Measurements from ENCODE around the gene MT1A. TPM values are rescaled to one million over a fixed set of nuclear protein-coding genes. Genes with fewer than 3 reads are reported as not detected.

The MT1A gene
- total RNA-seq, 1 experiment from 2014 or later, result 2.8 TPM

DNA sequence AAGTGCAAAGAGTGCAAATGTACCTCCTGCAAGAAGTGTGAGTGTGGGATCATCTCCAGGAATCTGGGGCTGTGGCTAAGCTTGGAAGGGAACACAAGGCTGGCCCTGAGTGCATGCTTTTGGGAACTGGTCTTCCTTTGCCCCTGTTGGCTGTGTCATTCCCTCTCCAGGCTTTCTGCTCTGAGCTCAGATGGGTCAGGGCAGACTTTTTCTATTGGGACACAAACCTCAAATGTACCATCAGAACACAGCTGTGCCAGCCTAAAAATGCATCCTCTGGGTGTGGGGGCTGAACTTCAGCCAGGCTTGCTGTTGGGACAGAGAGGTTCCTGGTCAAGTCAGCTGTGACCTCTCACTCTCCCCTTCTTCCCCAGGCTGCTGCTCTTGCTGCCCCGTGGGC, 14.1 kb downstream of the MT1A start:
- ATAC-seq (no peak), DNase-seq (ENCODE audit: low spot score) (no peak)
- peaks cover 87% of the 10 kb centered on the region for H3K27me3 Mint-ChIP-seq (ENCODE audit: low read depth)
- no peak overlapping the region for H3K4me3 Mint-ChIP-seq
- no peak for TF ChIP-seq KAT7 (CRISPR knock-in tag; IDR thresholded peaks at IDR 0.05; ENCODE audit: borderline replicate concordance)
- no peak for TF ChIP-seq ZSCAN18 (CRISPR knock-in tag; IDR thresholded peaks at IDR 0.05)
- no peak for TF ChIP-seq GABPB1 (CRISPR knock-in tag; IDR thresholded peaks at IDR 0.05)
- TF ChIP-seq ETV6 (CRISPR knock-in tag; IDR thresholded peaks at IDR 0.05), result no peak
- TF ChIP-seq, protein P1, sequence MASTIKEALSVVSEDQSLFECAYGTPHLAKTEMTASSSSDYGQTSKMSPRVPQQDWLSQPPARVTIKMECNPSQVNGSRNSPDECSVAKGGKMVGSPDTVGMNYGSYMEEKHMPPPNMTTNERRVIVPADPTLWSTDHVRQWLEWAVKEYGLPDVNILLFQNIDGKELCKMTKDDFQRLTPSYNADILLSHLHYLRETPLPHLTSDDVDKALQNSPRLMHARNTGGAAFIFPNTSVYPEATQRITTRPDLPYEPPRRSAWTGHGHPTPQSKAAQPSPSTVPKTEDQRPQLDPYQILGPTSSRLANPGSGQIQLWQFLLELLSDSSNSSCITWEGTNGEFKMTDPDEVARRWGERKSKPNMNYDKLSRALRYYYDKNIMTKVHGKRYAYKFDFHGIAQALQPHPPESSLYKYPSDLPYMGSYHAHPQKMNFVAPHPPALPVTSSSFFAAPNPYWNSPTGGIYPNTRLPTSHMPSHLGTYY (CRISPR knock-in tag; IDR thresholded peaks at IDR 0.05), result no peak
- no peak for TF ChIP-seq IRF1 (CRISPR knock-in tag; IDR thresholded peaks at IDR 0.05)
- TF ChIP-seq CTCF (IDR thresholded peaks at IDR 0.05), result no peak
- TF ChIP-seq MXD4 (CRISPR knock-in tag; IDR thresholded peaks at IDR 0.05; ENCODE audit: borderline replicate concordance), result no peak
- TF ChIP-seq TEAD1 (CRISPR knock-in tag; IDR thresholded peaks at IDR 0.05), result no peak
- TF ChIP-seq EMX1 (CRISPR knock-in tag; IDR thresholded peaks at IDR 0.05), result no peak
- TF ChIP-seq NR2C2 (CRISPR knock-in tag; IDR thresholded peaks at IDR 0.05), result no peak
- TF ChIP-seq ZNF219 (CRISPR knock-in tag; IDR thresholded peaks at IDR 0.05; ENCODE audit: borderline replicate concordance), result no peak
- TF ChIP-seq SP1 (CRISPR knock-in tag; conservative IDR thresholded peaks at IDR 0.05), result no peak
- no peak for TF ChIP-seq SMAD3 (CRISPR knock-in tag; IDR thresholded peaks at IDR 0.05; ENCODE audit: borderline replicate concordance)
- TF ChIP-seq, protein P2, sequence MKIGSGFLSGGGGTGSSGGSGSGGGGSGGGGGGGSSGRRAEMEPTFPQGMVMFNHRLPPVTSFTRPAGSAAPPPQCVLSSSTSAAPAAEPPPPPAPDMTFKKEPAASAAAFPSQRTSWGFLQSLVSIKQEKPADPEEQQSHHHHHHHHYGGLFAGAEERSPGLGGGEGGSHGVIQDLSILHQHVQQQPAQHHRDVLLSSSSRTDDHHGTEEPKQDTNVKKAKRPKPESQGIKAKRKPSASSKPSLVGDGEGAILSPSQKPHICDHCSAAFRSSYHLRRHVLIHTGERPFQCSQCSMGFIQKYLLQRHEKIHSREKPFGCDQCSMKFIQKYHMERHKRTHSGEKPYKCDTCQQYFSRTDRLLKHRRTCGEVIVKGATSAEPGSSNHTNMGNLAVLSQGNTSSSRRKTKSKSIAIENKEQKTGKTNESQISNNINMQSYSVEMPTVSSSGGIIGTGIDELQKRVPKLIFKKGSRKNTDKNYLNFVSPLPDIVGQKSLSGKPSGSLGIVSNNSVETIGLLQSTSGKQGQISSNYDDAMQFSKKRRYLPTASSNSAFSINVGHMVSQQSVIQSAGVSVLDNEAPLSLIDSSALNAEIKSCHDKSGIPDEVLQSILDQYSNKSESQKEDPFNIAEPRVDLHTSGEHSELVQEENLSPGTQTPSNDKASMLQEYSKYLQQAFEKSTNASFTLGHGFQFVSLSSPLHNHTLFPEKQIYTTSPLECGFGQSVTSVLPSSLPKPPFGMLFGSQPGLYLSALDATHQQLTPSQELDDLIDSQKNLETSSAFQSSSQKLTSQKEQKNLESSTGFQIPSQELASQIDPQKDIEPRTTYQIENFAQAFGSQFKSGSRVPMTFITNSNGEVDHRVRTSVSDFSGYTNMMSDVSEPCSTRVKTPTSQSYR (CRISPR knock-in tag; IDR thresholded peaks at IDR 0.05), result no peak
- no peak for TF ChIP-seq NFE2L1 (CRISPR knock-in tag; IDR thresholded peaks at IDR 0.05)
- CTCF ChIA-PET, result interaction anchor here (1.1 to 1.6 kb wide), 5 partner anchors 9 to 17 kb away, joined by 3 read pairs; partner anchors contain the start of genes MT1G and MT1H
- no peaks in the 10 kb centered on the region for H3K9me3 Mint-ChIP-seq
- no peak overlapping the region for H3K27ac Mint-ChIP-seq
- POLR2A ChIA-PET, result no interaction called here
- peaks cover 4% of the 10 kb centered on the region for H3K4me1 Mint-ChIP-seq
- H3K36me3 Mint-ChIP-seq, result no peaks in the 10 kb centered on the region

DNA sequence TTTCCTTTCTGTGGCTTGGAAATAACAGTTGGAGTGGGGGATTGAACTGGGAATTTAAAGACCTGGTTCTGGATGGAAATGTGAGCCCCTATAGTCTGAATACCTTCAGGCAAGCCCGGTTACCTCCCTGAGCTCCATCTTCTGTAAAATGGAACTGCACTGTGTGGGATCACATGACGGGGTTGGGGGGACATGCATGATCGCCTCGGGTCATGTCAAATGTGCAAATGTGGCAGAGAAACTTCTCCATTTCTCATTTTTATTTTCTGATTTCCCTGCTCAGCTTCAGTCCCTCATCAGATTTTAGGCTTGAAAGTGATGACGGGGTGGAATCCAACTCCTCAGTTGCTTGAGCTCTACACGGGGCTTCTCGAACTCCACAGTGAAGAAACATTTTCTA, 14.8 kb downstream of the MT1A start:
- Mint-ChIP-seq H3K27me3 (ENCODE audit: low read depth) (peaks cover 85% of the 10 kb centered on the region), H3K4me3 (no peak overlapping the region), H3K9me3 (no peaks in the 10 kb centered on the region), H3K4me1 (peaks cover 8% of the 10 kb centered on the region), H3K27ac (no peak overlapping the region), H3K36me3 (no peaks in the 10 kb centered on the region)
- CTCF ChIA-PET, result interaction anchor here (0.6 to 1.6 kb wide), 8 partner anchors 9 to 49 kb away, joined by 3 to 5 read pairs (median 3); partner anchors contain the start of genes MT1G and MT1H
- no peak for ATAC-seq
- POLR2A ChIA-PET, result interaction anchor here (0.6 to 1.3 kb wide), 3 partner anchors 27 to 50 kb away, joined by 3 read pairs; partner anchors contain the start of genes MT1E and MT2A
- no peak for DNase-seq (ENCODE audit: low spot score)
- TF ChIP-seq NFATC4 (CRISPR knock-in tag; IDR thresholded peaks at IDR 0.05), result no peak
- TF ChIP-seq CREB1 (CRISPR knock-in tag; IDR thresholded peaks at IDR 0.05), result no peak
- TF ChIP-seq, protein P3, sequence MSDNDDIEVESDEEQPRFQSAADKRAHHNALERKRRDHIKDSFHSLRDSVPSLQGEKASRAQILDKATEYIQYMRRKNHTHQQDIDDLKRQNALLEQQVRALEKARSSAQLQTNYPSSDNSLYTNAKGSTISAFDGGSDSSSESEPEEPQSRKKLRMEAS (CRISPR knock-in tag; IDR thresholded peaks at IDR 0.05), result no peak
- no peak for TF ChIP-seq ATF3 (CRISPR knock-in tag; conservative IDR thresholded peaks at IDR 0.05)
- TF ChIP-seq SMAD4 (CRISPR knock-in tag; IDR thresholded peaks at IDR 0.05), result no peak
- no peak for TF ChIP-seq RORB (CRISPR knock-in tag; IDR thresholded peaks at IDR 0.05)
- no peak for TF ChIP-seq TCF7 (CRISPR knock-in tag; IDR thresholded peaks at IDR 0.05; ENCODE audit: low read depth)
- TF ChIP-seq ZNF219 (CRISPR knock-in tag; IDR thresholded peaks at IDR 0.05; ENCODE audit: borderline replicate concordance), result no peak
- TF ChIP-seq CTCF (IDR thresholded peaks at IDR 0.05), result no peak
- no peak for TF ChIP-seq NFYB (CRISPR knock-in tag; conservative IDR thresholded peaks at IDR 0.05; ENCODE audit: low read depth)
- no peak for TF ChIP-seq SOX15 (CRISPR knock-in tag; IDR thresholded peaks at IDR 0.05)
- TF ChIP-seq ZNF138 (CRISPR knock-in tag; conservative IDR thresholded peaks at IDR 0.05), result no peak
